Measurements from ENCODE around the gene MYOCD. TPM values are rescaled to one million over a fixed set of nuclear protein-coding genes. Genes with fewer than 3 reads are reported as not detected.

The MYOCD gene
- total and polyA plus RNA-seq, 7 donors = 0.46 to 168 (median 108) TPM

- TF ChIP-seq POLR2AphosphoS5 (IDR thresholded peaks at IDR 0.05) (no peak), CTCF (IDR thresholded peaks at IDR 0.05) (no peak), EP300 (IDR thresholded peaks at IDR 0.05) (no peak), POLR2A (IDR thresholded peaks at IDR 0.05) (no peak)
- Histone ChIP-seq H3K4me3 (no peak overlapping the region), H3K36me3 (peaks cover 3 to 49% (median 4%) of the 10 kb centered on the region in 4 donors), H3K4me1 (no peaks in the 10 kb centered on the region), H3K27ac (no peak overlapping the region), H3K27me3 (no peaks in the 10 kb centered on the region), H3K9me3 (no peaks in the 10 kb centered on the region)
- DNase-seq = no peak
- 68 to 69% methylated on average over 6 of the region's 6 CpGs for WGBS, 2 donors
- intact Hi-C loops (cut with DNase I) = loop anchor here (10.0 kb wide), 1 partner anchor 239 kb away; no protein-coding TSS in a partner anchor
Measured at GRCh38 chr17:12765548-12765947, 99.9 kb downstream of the MYOCD start.

- H3K4me3 ChIP-seq = no peak overlapping the region
- no peaks in the 10 kb centered on the region for H3K4me1 ChIP-seq
- H3K9me3 ChIP-seq = no peaks in the 10 kb centered on the region
- H3K36me3 ChIP-seq = peaks cover 0 to 24% (median 1%) of the 10 kb centered on the region in 4 donors
- no peaks in the 10 kb centered on the region for H3K27me3 ChIP-seq
- WGBS, 2 donors = 75 to 83% methylated on average over 4 of the region's 4 CpGs
- H3K27ac ChIP-seq = no peak overlapping the region
- TF ChIP-seq POLR2AphosphoS5 (IDR thresholded peaks at IDR 0.05) (no peak), EP300 (IDR thresholded peaks at IDR 0.05) (no peak), CTCF (IDR thresholded peaks at IDR 0.05) (no peak), POLR2A (IDR thresholded peaks at IDR 0.05) (no peak)
- intact Hi-C loops (cut with DNase I) = loop anchor here (10.0 kb wide), 1 partner anchor 237 kb away; no protein-coding TSS in a partner anchor
- DNase-seq = no peak
Measured at GRCh38 chr17:12768255-12768654, 102.6 kb downstream of the MYOCD start.

GRCh38 chr17:12769981-12770380, 104.3 kb downstream of the MYOCD start:
- no peaks in the 10 kb centered on the region for H3K27me3 ChIP-seq
- WGBS, 2 donors = 96 to 97% methylated on average over 6 of the region's 6 CpGs
- peaks cover 0 to 8% (median 0%) of the 10 kb centered on the region in 4 donors for H3K36me3 ChIP-seq
- intact Hi-C loops (cut with DNase I) = loop anchor here (10.0 kb wide), 1 partner anchor 235 kb away; no protein-coding TSS in a partner anchor
- TF ChIP-seq POLR2A (IDR thresholded peaks at IDR 0.05) (no peak), POLR2AphosphoS5 (IDR thresholded peaks at IDR 0.05) (peak in 2 of 4 donors; percentile 28 to 37)
- no peak overlapping the region for H3K4me3 ChIP-seq
- H3K27ac ChIP-seq = no peak overlapping the region
- H3K4me1 ChIP-seq = no peaks in the 10 kb centered on the region
- no peak for DNase-seq
- H3K9me3 ChIP-seq = no peaks in the 10 kb centered on the region

GRCh38 chr17:12773153-12773552, 107.5 kb downstream of the MYOCD start:
- no peak overlapping the region for H3K27ac ChIP-seq
- no peaks in the 10 kb centered on the region for H3K27me3 ChIP-seq
- intact Hi-C loops (cut with DNase I) = no loop called here
- H3K9me3 ChIP-seq = no peaks in the 10 kb centered on the region
- no peak for TF ChIP-seq POLR2A (IDR thresholded peaks at IDR 0.05)
- TF ChIP-seq EP300 (IDR thresholded peaks at IDR 0.05) = no peak
- no peak for TF ChIP-seq POLR2AphosphoS5 (IDR thresholded peaks at IDR 0.05)
- no peak for TF ChIP-seq CTCF (IDR thresholded peaks at IDR 0.05)
- no peak for DNase-seq
- no peaks in the 10 kb centered on the region for H3K4me1 ChIP-seq
- no peak overlapping the region for H3K4me3 ChIP-seq
- H3K36me3 ChIP-seq = no peaks in the 10 kb centered on the region
- WGBS, 2 donors = 67 to 86% methylated on average over 1 of the region's 1 CpG

DNA sequence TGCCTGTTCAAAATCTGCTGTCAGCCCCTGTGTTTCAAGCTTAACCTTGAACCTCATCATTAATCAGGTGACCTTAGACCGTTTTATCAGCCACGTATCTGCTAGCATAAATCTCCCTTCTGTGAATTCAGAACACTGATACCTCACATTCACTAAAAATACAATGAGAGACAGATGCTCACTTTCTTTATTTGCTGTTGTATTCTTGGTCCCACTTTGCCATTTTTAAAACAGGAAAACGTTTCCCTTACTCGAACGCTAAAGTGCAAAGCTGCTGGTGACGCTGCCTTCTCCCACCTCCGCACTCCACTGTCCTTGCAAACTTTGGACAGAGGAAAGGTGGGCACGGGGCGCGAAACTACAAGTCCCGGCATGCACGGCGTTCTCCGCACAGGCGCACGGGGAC, 123.4 kb downstream of the MYOCD start:
- Histone ChIP-seq H3K9me3 (no peaks in the 10 kb centered on the region), H3K4me3 (peak overlapping the region; percentile 65 to 85 (median 74)), H3K27me3 (peaks cover 0 to 5% (median 0%) of the 10 kb centered on the region in 3 donors), H3K4me1 (peaks cover 0 to 15% (median 11%) of the 10 kb centered on the region in 4 donors), H3K27ac (peak overlapping the region; percentile 64 to 78 (median 74)), H3K36me3 (no peaks in the 10 kb centered on the region)
- TF ChIP-seq POLR2AphosphoS5 (IDR thresholded peaks at IDR 0.05) (no peak), EP300 (IDR thresholded peaks at IDR 0.05) (no peak), CTCF (IDR thresholded peaks at IDR 0.05) (no peak), POLR2A (IDR thresholded peaks at IDR 0.05) (no peak)
- WGBS, 2 donors = 0 to 1% methylated on average over 16 of the region's 16 CpGs
- intact Hi-C loops (cut with DNase I) = no loop called here
- no peak for DNase-seq

Measured in sigmoid colon (tissue), 7 donors.